ENCODE results near the gene SMOC1. TPM values are rescaled to one million over a fixed set of nuclear protein-coding genes. Genes with fewer than 3 reads are reported as not detected.

SMOC1 gene
- total and polyA plus RNA-seq, 8 donors, result 1.2 to 3.3 (median 2.1) TPM; not detected in 2

DNA sequence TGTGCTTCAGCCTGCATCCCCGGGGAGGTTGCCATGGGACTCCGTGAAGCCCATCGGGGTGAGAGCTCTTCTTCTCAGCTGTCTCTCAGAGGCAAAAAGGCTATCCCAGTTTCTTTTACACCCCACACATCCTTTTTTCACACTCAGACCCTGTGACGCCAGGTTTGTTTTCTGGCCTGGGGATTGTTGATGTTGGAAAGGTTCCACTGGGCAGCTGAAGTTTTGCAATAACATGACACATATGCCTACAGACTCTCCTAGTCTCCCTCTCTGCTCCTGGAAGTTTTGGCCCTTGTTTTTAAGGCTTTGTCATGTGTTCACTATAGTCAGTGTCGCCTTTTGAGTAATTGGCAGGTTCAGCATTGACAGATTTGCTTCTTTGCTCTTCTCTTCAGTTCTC is 118.6 kb downstream of the SMOC1 start:
- peak; percentile 42 to 65 for DNase-seq
- peak in 2 of 3 donors; percentile 27 to 50 for TF ChIP-seq POLR2AphosphoS5 (IDR thresholded peaks at IDR 0.05)
- TF ChIP-seq, protein P1, sequence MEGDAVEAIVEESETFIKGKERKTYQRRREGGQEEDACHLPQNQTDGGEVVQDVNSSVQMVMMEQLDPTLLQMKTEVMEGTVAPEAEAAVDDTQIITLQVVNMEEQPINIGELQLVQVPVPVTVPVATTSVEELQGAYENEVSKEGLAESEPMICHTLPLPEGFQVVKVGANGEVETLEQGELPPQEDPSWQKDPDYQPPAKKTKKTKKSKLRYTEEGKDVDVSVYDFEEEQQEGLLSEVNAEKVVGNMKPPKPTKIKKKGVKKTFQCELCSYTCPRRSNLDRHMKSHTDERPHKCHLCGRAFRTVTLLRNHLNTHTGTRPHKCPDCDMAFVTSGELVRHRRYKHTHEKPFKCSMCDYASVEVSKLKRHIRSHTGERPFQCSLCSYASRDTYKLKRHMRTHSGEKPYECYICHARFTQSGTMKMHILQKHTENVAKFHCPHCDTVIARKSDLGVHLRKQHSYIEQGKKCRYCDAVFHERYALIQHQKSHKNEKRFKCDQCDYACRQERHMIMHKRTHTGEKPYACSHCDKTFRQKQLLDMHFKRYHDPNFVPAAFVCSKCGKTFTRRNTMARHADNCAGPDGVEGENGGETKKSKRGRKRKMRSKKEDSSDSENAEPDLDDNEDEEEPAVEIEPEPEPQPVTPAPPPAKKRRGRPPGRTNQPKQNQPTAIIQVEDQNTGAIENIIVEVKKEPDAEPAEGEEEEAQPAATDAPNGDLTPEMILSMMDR (IDR thresholded peaks at IDR 0.05), result no peak
- 51 to 67% (median 64%) methylated on average over 5 of the region's 5 CpGs for WGBS, 5 donors
- Histone ChIP-seq H3K27ac (peak overlapping the region; percentile 36 to 80 (median 66)), H3K27me3 (no peaks in the 10 kb centered on the region), H3K4me3 (no peak overlapping the region), H3K4me1 (peaks cover 6 to 34% (median 24%) of the 10 kb centered on the region in 4 donors), H3K9me3 (no peaks in the 10 kb centered on the region), H3K36me3 (no peaks in the 10 kb centered on the region)
- intact Hi-C loops (cut with DNase I; ENCODE audit: low total_unique reads), result no loop called here

DNA sequence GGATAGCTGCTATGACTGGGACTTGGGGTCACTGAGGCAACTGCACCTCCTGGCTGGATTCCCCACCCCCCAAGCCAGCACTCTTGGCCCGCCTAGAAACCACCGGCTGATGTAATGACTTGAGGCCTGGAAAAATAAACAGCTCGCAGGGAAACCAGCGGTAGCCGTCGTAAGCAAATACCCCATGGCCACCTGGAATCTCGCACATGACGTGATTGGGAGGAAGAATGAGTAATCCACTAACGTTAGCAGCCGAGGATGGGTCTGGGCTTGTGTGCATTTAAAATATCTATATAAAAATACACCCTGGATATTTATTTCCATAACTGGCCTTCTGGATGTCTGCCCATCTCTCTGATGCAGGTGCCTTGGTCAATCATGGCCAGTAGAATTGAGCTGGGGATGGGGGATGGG is 120.1 kb downstream of the SMOC1 start:
- Histone ChIP-seq H3K36me3 (no peaks in the 10 kb centered on the region), H3K4me3 (no peak overlapping the region), H3K27me3 (no peaks in the 10 kb centered on the region), H3K9me3 (no peaks in the 10 kb centered on the region), H3K4me1 (peaks cover 6 to 34% (median 24%) of the 10 kb centered on the region in 4 donors), H3K27ac (peak overlapping the region; percentile 59 to 80 (median 66))
- TF ChIP-seq, protein P1 (IDR thresholded peaks at IDR 0.05), result no peak
- peak in 2 of 3 donors; percentile 31 to 51 for TF ChIP-seq POLR2AphosphoS5 (IDR thresholded peaks at IDR 0.05)
- intact Hi-C loops (cut with DNase I; ENCODE audit: low total_unique reads), result no loop called here
- 17 to 45% (median 34%) methylated on average over 8 to 10 of the region's 10 CpGs for WGBS, 5 donors
- peak; percentile 77 to 90 for DNase-seq

GRCh38 chr14:70000601-70001000 is 121.4 kb downstream of the SMOC1 start:
- Histone ChIP-seq H3K4me1 (peaks cover 6 to 34% (median 24%) of the 10 kb centered on the region in 4 donors), H3K4me3 (no peak overlapping the region), H3K9me3 (no peaks in the 10 kb centered on the region), H3K27me3 (no peaks in the 10 kb centered on the region), H3K36me3 (no peaks in the 10 kb centered on the region), H3K27ac (peak overlapping the region in 1 of 5 donors; percentile 65)
- no peak for DNase-seq
- WGBS, 5 donors, result 87 to 92% (median 91%) methylated on average over 7 of the region's 7 CpGs
- intact Hi-C loops (cut with DNase I; ENCODE audit: low total_unique reads), result no loop called here
- TF ChIP-seq POLR2AphosphoS5 (IDR thresholded peaks at IDR 0.05) (no peak), POLR2A (IDR thresholded peaks at IDR 0.05) (no peak), EP300 (IDR thresholded peaks at IDR 0.05) (no peak)
- TF ChIP-seq, protein P1 (IDR thresholded peaks at IDR 0.05), result no peak

DNA sequence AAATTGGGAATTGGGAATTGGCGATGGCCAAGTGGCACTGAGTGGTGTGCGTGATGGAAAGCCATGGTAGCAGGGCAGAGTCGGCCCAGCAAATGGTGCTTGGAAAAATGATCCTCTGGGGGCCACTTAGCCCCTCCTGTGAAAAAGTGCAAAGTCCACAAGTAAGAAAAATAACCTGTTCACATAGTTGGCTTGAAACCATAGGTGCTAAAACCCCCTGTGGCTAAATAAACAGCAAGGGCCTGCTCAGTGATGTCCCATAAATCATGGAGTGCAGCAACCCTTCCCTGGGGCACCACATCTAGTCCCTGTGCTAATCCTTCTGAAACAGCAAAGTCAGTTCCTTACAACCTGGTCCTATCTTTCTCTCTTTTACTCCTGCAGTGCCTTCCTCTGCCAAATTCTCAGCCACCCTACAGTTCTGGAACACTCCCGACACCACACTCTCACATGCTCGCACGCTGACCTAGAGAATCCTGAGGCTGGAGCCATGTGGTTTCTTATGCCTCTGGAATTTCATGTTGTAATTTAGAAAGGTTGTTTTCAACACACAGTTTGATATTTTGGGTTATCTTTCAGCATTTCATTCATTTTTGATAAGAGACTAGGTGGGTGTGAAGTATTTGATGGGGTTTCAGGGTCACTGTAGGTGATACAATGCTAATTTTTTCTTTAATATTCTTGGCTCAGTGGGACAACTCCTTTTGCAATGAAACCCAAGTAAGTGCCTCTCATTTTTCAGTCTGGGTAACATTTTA is 123.6 kb downstream of the SMOC1 start:
- H3K36me3 ChIP-seq, result no peaks in the 10 kb centered on the region
- H3K4me3 ChIP-seq, result no peak overlapping the region
- WGBS, 5 donors, result 79 to 89% (median 88%) methylated on average over 6 of the region's 6 CpGs
- intact Hi-C loops (cut with DNase I; ENCODE audit: low total_unique reads), result no loop called here
- peak in 1 of 2 donors; percentile 33 for DNase-seq
- H3K9me3 ChIP-seq, result no peaks in the 10 kb centered on the region
- TF ChIP-seq POLR2A (IDR thresholded peaks at IDR 0.05), result no peak
- TF ChIP-seq, protein P1 (IDR thresholded peaks at IDR 0.05), result no peak
- no peak for TF ChIP-seq POLR2AphosphoS5 (IDR thresholded peaks at IDR 0.05)
- TF ChIP-seq EP300 (IDR thresholded peaks at IDR 0.05), result no peak
- peak overlapping the region in 2 of 5 donors; percentile 34 to 42 for H3K27ac ChIP-seq
- H3K27me3 ChIP-seq, result no peaks in the 10 kb centered on the region
- H3K4me1 ChIP-seq, result peaks cover 6 to 27% (median 22%) of the 10 kb centered on the region in 4 donors

Measured in stomach (tissue), 9 donors.